Vagina (tissue), 2 donors: ENCODE measurements around the gene MYDGF.

ENCODE experiments used
- POLR2A ChIP-seq, 2 donors: fragments of 450-650 bp; IDR thresholded peaks; one replicate each; pipeline ENCODE4 v1.6.1; 2017; ENCODE audit warnings: antibody characterized with exemption in 2 of 2, mild to moderate bottlenecking in 2 of 2, moderate library complexity in 2 of 2
- TF ChIP-seq, protein P1 (sequence below), 3 experiments: fragments of 450-650 bp in 2 of 3; fragments of 200-600 bp in 1 of 3; sonication (generic) in 1 of 3; IDR thresholded peaks; one replicate each; pipeline ENCODE4 v1.5.1; 2017 to 2019; ENCODE audit warnings: antibody characterized with exemption in 3 of 3, mild to moderate bottlenecking in 2 of 3, moderate library complexity in 2 of 3

DNA sequence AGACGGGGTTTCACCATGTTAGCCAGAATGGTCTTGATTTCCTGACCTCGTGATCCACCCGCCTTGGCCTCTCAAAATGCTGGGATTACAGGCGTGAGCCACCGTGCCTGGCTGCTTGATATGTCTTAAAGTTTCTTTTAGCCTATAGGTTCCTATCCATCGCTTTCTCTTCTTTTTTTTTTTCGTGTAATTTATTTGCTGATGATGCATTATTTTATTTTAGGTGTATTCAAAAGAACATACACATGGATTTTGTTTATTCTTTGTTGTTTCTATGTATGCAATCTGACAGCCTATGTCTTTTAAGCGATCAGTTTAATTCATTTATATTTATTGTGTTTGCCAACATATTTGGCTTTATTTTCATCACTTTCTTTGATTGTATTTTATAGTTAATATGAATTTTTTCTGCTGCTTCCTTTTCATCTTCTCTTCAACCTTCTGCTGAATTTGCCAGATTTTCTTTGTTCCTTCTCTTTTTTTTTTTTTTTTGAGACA lies 56.8 kb downstream of the MYDGF start:
- TF ChIP-seq, protein P1, sequence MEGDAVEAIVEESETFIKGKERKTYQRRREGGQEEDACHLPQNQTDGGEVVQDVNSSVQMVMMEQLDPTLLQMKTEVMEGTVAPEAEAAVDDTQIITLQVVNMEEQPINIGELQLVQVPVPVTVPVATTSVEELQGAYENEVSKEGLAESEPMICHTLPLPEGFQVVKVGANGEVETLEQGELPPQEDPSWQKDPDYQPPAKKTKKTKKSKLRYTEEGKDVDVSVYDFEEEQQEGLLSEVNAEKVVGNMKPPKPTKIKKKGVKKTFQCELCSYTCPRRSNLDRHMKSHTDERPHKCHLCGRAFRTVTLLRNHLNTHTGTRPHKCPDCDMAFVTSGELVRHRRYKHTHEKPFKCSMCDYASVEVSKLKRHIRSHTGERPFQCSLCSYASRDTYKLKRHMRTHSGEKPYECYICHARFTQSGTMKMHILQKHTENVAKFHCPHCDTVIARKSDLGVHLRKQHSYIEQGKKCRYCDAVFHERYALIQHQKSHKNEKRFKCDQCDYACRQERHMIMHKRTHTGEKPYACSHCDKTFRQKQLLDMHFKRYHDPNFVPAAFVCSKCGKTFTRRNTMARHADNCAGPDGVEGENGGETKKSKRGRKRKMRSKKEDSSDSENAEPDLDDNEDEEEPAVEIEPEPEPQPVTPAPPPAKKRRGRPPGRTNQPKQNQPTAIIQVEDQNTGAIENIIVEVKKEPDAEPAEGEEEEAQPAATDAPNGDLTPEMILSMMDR (IDR thresholded peaks at IDR 0.05), result no peak
- TF ChIP-seq POLR2A (IDR thresholded peaks at IDR 0.05), result no peak
